NCI-H2081 (cell line): Measurements from ENCODE around the gene PLAAT4.
A peak's percentile ranks its signal among the peaks of the same experiment; 100 is the strongest.
"Not testable (repeated sequence)": the region's sequence is repeated elsewhere in the genome, so short reads cannot be mapped to it uniquely, and the experiment has no call there.

ENCODE experiments used
- DNase-seq, 2 experiments: peaks; one replicate each; lab custom pipeline; 2025; lab: John Stamatoyannopoulos, UW

The PLAAT4 gene

DNA sequence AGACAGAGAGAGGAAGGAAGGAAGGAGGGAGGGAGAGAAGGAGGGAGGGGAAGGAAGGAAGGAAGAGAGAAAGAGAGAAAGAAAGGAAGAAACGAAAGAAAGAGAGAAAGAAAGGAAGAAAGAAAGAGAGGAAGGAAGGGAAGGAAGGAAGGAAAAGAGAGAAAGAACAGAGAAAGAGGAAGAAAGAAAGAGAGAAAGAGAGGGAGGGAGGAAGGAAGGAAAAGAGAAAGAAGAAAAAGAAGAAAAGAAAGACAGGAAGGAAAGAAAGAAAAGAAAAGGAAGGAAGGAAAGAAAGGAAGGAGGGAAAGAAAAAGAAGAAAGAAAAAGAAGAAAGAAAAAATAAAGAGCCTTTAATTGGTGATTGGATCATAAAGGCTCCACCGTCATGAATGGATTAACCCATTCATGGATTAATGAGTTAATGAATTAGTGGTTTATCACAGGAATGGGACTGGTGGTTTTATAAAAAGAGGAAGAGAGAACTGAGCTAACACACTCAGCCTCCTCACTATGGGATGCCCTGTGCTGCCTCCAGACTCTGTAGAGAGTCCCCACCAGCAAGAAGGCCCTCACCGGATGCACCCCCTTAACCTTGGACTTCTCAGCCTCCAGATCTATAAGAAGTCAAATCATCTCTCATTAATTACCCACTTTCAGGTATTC is 35.5 kb downstream of the PLAAT4 start:
- DNase-seq = no peak

GRCh38 chr11:63573881-63574855 is 37.6 kb downstream of the PLAAT4 start:
- no peak for DNase-seq

DNA sequence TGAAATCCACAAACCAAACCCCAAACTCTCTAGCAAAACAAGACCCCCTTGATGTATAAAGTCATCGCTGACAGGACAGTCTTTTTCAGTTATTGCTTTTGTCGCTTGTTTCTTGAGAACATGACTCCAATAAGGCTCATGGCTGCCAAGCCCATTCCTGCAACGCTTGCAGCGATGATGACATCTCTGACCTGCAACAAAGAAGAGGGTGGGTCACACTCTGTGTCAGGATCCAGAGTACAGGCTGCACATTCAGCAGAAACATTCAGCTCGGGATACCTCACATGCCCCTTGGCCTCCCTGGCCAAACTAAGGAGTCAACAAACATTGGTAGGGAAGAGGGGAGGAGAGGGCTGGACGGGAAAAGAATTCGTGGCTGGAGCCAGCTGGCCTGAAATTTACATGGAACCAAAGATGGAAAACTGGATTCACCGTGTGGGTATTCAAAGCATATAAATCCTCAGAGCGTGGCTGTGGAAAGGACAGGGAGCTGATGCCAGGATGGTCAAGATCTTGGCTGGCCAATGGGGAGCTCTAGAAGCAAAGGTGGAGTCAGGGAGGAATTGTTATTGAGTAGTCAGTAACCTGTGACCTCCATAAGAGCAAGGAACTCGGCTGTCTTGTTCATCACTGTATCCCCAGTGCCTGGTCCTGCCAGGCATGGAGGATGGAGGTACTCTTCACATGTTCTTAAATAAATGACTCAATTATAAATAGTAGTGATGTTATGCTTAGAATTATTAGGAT is 38.4 kb downstream of the PLAAT4 start:
- DNase-seq = no peak

DNA sequence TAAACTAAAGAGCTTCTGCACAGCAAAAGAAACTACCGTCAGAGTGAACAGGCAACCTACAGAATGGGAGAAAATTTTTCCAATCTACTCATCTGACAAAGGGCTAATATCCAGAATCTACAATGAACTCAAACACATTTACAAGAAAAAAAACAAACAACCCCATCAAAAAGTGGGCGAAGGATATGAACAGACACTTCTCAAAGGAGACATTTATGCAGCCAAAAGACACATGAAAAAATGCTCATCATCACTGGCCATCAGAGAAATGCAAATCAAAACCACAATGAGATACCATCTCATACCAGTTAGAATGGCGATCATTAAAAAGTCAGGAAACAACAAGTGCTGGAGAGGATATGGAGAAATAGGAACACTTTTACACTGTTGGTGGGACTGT is 42.3 kb downstream of the PLAAT4 start:
- DNase-seq = not testable (repeated sequence)

DNA sequence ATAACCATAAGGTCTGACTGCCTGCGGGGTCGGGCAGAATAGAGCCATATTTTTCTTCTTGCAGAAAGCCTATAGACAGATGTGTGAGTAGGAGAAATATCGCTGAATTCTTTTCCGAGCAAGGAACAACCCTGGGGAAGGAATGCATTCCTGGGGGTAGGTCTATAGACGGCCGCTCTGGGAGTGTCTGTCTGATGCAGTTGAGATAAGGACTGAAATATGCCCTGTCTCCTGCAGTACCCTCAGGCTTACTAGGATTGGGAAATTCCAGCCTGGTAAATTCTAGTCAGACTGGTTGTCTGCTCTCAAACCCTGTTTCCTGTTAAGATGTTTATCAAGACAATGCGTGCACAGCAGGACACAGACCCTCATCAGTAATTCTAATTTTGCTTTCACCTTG is 44.6 kb downstream of the PLAAT4 start:
- not testable (repeated sequence) for DNase-seq

DNA sequence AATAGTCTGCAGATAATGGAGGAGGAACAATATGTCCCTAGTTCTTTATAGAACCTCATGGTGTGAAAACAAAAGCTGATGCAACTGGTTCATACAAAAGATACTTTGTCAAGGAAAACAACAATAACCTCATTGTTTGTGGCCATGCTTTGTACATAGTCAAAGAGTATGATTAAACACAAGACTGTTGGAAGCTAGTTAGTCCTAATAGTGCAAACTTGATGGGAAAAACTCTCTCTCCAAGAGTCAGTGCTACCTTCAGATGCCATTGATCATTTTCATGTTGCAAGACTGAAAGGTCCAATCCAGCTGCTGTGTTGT is 46.7 kb downstream of the PLAAT4 start:
- no peak for DNase-seq

DNA sequence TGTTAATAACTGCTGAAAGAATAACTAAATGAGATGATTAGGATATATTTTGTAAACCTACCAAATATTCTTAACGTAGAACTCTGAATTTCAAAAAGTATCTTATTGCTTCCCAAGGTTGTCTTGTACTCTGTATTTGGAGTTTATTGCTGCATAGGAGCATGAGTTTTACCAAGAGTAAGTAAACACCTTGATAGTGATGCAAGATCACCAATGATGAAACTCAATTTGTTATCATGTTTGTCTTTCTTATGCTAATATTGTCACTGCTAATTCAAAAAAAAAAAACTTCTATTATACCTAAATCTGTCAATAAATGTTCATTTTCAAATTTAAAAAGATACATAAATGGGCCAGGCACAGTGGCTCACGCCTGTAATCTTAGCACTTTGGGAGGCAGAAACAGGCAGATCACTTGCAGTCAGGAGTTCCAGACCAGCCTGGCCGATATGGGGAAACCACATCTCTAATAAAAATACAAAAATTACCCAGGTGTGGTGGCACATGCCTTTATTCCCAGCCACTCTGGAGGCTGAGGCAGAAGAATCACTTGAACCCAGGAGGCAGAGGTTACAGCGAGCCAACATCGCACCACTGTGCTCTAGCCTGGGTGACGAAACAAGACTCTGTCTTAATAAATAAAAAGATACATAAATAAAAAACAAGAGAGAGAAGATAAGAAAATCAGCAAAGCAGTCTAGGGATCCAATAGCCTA is 50.0 kb downstream of the PLAAT4 start:
- DNase-seq = no peak

DNA sequence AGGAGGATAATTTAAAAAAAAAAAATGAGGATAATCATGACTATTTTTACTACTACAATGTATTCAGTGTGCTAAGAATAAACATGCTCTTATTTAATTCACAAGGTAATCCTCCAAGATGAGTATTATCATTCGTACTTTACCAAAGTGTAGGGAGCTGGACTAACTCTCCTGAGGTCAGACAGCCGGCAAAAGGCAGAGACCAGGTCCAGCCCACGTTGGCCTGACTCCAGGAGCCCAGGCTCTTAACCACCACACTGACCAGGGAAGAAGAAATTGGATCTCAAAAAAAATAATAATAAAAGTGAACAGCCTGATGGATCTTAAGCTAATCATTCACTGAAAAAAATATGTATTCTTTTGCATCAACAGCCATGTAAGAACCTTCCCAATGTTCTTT is 52.4 kb downstream of the PLAAT4 start:
- DNase-seq = no peak

DNA sequence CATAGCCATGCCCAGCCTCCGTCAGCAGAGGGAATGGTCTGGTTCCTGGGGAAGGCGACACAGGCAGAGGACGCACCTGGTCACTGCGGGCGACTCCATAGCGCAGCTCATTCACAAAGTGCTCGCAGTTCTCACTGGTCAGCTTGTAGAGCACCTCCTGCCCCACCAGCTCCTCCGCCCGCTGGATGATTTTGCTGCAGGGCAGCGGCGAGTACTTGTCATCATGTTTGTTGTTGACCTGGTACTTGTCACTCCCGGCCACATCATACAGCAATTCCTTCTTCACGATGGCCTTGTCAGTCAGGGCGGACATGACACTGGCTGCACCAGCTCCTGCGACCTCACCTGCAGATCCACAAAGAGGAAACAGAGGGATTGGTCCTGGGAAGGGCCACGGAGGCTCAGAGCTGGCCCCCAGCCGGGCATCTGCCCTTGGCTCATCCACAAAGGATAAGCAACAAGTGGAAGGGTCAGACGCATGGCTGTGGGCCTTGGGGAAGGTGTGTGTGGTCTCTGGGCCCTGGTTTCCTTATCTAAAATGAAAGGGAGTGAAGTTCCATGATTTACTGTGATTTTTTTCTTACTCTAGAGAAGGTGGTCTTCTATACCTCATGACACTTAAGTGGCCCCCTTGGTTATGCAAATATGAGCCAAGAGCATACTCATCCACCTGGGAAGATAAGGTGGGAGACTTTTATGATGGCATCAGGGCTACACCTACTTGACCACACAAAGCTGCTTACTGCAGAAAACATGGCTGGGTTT is 53.6 kb downstream of the PLAAT4 start:
- no peak for DNase-seq

DNA sequence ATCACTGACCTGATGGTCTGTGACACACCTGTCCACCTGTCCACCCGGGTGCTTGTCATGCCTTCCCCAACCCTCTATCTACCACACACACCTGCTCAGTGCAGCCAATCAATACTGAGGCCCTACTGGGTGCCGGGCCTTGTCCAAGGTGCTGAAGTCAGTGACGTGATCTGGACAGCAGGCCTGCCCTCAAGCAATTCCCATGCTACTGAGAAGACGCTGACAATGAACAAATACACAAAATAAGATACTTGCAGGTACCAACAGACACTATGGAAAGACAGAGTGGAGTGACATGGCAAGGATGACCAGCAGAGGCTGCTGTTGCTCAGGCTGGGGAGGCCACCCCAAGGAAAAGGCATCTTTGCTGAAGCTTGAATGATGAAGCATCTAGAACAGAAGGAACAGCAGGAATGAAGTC is 56.4 kb downstream of the PLAAT4 start:
- DNase-seq = peak in 1 of 2 experiments; percentile 10

DNA sequence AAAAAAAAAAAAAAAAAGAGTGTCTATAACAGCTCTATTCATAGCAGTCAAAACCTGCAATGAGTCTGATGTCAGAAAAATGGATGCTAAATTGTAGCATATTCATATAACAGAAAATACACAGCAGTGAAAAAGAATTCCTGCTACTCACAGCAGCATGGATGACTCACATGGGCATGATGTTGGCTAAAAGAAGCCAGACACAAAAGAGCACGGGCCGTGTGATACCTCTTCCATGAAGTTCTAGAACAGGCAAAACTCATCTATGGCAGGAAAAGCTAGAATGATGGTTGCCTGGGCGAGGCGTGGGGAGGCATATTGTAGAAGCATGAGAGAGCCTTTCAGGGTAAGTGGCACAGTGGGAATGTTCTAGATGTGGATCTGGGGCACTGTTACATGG is 58.7 kb downstream of the PLAAT4 start:
- DNase-seq = no peak
